CD1c-positive myeloid dendritic cell (primary cell): ENCODE measurements around the gene TAMALIN.

Experiments used
- DNase-seq: peaks from one replicate; pipeline ENCODE4 v3.0.0-alpha.2; 2016; ENCODE audit errors: extremely low spot score

Gene TAMALIN

GRCh38 chr12:52055731-52056711 lies 49.3 kb downstream of the TAMALIN start:
- DNase-seq: no peak

GRCh38 chr12:52056801-52057637 lies 50.3 kb downstream of the TAMALIN start:
- no peak for DNase-seq

- DNase-seq: no peak
Observed at GRCh38 chr12:52057638-52058576, 51.2 kb downstream of the TAMALIN start.

- DNase-seq: no peak
Observed at GRCh38 chr12:52058631-52059361, 52.0 kb downstream of the TAMALIN start.

- DNase-seq: no peak
Observed at GRCh38 chr12:52059582-52060497, 53.1 kb downstream of the TAMALIN start.

GRCh38 chr12:52060498-52061177 lies 53.9 kb downstream of the TAMALIN start:
- DNase-seq: no peak

GRCh38 chr12:52061470-52062166 lies 54.9 kb downstream of the TAMALIN start:
- DNase-seq: no peak

GRCh38 chr12:52062167-52063081 lies 55.7 kb downstream of the TAMALIN start:
- DNase-seq: no peak

GRCh38 chr12:52063082-52063924 lies 56.6 kb downstream of the TAMALIN start:
- DNase-seq: no peak

GRCh38 chr12:52063981-52064649 lies 57.4 kb downstream of the TAMALIN start:
- no peak for DNase-seq
